H9 (cell line): ENCODE data around the gene ETV6. TPM values are rescaled to one million over a fixed set of nuclear protein-coding genes. Genes with fewer than 3 reads are reported as not detected.

Source experiments
- DNase-seq: peaks from one replicate; pipeline ENCODE4 v3.0.0-alpha.2; 2017
- H2AFZ ChIP-seq: one replicate; pipeline ENCODE4 v1.6.1; 2013; ENCODE audit warnings: mild to moderate bottlenecking, low read length, control low read depth, moderate library complexity
- H2AK5ac ChIP-seq: 2 replicates; pipeline ENCODE4 v1.6.1; 2013; ENCODE audit warnings: low read length, control low read depth, mixed read lengths; ENCODE audit not compliant: insufficient read length
- H2BK120ac ChIP-seq: one replicate; pipeline ENCODE4 v1.6.1; 2013; ENCODE audit warnings: low read depth, mild to moderate bottlenecking, low read length, control low read depth, inconsistent platforms; ENCODE audit not compliant: poor library complexity, severe bottlenecking
- H2BK12ac ChIP-seq: 2 replicates; pipeline ENCODE4 v1.6.1; 2013; ENCODE audit warnings: low read length, control low read depth, mixed read lengths, low read depth; ENCODE audit not compliant: insufficient read length
- H2BK15ac ChIP-seq: 2 replicates; pipeline ENCODE4 v1.6.1; 2013; ENCODE audit warnings: low read depth, low read length, control low read depth
- H2BK20ac ChIP-seq: one replicate; pipeline ENCODE4 v1.6.1; 2013; ENCODE audit warnings: low read depth, mild to moderate bottlenecking, low read length, control low read depth, inconsistent platforms; ENCODE audit not compliant: poor library complexity, severe bottlenecking
- H2BK5ac ChIP-seq: 2 replicates; pipeline ENCODE4 v1.6.1; 2013; ENCODE audit warnings: low read length, control low read depth, mixed read lengths; ENCODE audit not compliant: insufficient read length
- H3K14ac ChIP-seq: 2 replicates; pipeline ENCODE4 v1.6.1; 2013; ENCODE audit warnings: low read length, control low read depth; ENCODE audit not compliant: insufficient read depth
- H3K18ac ChIP-seq: 2 replicates; pipeline ENCODE4 v1.6.1; 2013; ENCODE audit warnings: low read depth, mild to moderate bottlenecking, mixed read lengths, low read length, control low read depth; ENCODE audit not compliant: insufficient read length
- H3K23ac ChIP-seq: 2 replicates; pipeline ENCODE4 v1.6.1; 2013; ENCODE audit warnings: low read length, control low read depth, mixed read lengths, low read depth; ENCODE audit not compliant: insufficient read length
- H3K23me2 ChIP-seq: 2 replicates; pipeline ENCODE4 v1.6.1; 2013; ENCODE audit warnings: low read depth, mild to moderate bottlenecking, mixed read lengths, low read length, control low read depth; ENCODE audit not compliant: insufficient read length, poor library complexity, severe bottlenecking
- H3K27ac ChIP-seq: 2 replicates; pipeline ENCODE4 v1.5.1; 2013; ENCODE audit warnings: low read length, control low read depth, mixed read lengths, low read depth; ENCODE audit not compliant: insufficient read length
- H3K27me3 ChIP-seq: 2 replicates; pipeline ENCODE4 v1.6.1; 2013; ENCODE audit warnings: low read length, control low read depth, inconsistent platforms; ENCODE audit not compliant: insufficient read depth
- H3K4ac ChIP-seq: 2 replicates; pipeline ENCODE4 v1.6.1; 2013; ENCODE audit warnings: low read depth, mild to moderate bottlenecking, control low read depth, inconsistent platforms, low read length, moderate library complexity
- H3K4me1 ChIP-seq: 2 replicates; pipeline ENCODE4 v1.6.1; 2013; ENCODE audit warnings: low read length, control low read depth, inconsistent platforms; ENCODE audit not compliant: insufficient read depth
- H3K4me2 ChIP-seq: 2 replicates; pipeline ENCODE4 v1.6.1; 2013; ENCODE audit warnings: low read length, control low read depth, mixed read lengths; ENCODE audit not compliant: insufficient read length, insufficient read depth
- H3K56ac ChIP-seq: 2 replicates; pipeline ENCODE4 v1.6.1; 2013; ENCODE audit warnings: low read depth, mild to moderate bottlenecking, mixed read lengths, low read length, control low read depth; ENCODE audit not compliant: insufficient read length
- H3K79me1 ChIP-seq: 2 replicates; pipeline ENCODE4 v1.6.1; 2013; ENCODE audit warnings: low read depth, mild to moderate bottlenecking, moderate library complexity, low read length, control low read depth, inconsistent platforms; ENCODE audit not compliant: insufficient read depth, poor library complexity, severe bottlenecking
- H3K79me2 ChIP-seq: 2 replicates; pipeline ENCODE4 v1.6.1; 2013; ENCODE audit warnings: low read length, control low read depth, inconsistent platforms; ENCODE audit not compliant: insufficient read depth
- H3K9ac ChIP-seq: 2 replicates; pipeline ENCODE4 v1.6.1; 2013; ENCODE audit warnings: low read length, control low read depth, mixed read lengths; ENCODE audit not compliant: insufficient read length; ENCODE audit errors: extremely low read depth
- H3K9me3 ChIP-seq: one replicate; pipeline ENCODE4 v1.6.1; 2013; ENCODE audit warnings: low read depth, low read length, inconsistent platforms; ENCODE audit not compliant: control insufficient read depth
- H3T11ph ChIP-seq: one replicate; pipeline ENCODE4 v1.6.1; 2013; ENCODE audit warnings: mild to moderate bottlenecking, low read length, control low read depth, inconsistent platforms
- H4K20me1 ChIP-seq: one replicate; pipeline ENCODE4 v1.6.1; 2013; ENCODE audit not compliant: control insufficient read depth, insufficient read length, insufficient read depth
- H4K5ac ChIP-seq: 2 replicates; pipeline ENCODE4 v1.6.1; 2013; ENCODE audit warnings: low read depth, mild to moderate bottlenecking, mixed read lengths, low read length, control low read depth; ENCODE audit not compliant: insufficient read length
- H4K8ac ChIP-seq: replicated peaks from 2 replicates; pipeline ENCODE4 v1.6.1; 2013; ENCODE audit warnings: low read length, control low read depth, mixed read lengths, low read depth; ENCODE audit not compliant: insufficient read length
- H4K91ac ChIP-seq: 2 replicates; pipeline ENCODE4 v1.6.1; 2013; ENCODE audit warnings: low read depth, mild to moderate bottlenecking, moderate library complexity, mixed read lengths, low read length, control low read depth; ENCODE audit not compliant: insufficient read length
- H3K27ac Mint-ChIP-seq, 3 experiments: 2 replicates in 2 of 3; 3 replicates in 1 of 3; pipeline ENCODE4 v1.8.0; 2020 to 2021; ENCODE audit warnings: mixed read lengths in 3 of 3, mild to moderate bottlenecking in 1 of 3, moderate library complexity in 1 of 3
- H3K27me3 Mint-ChIP-seq: 2 replicates; pipeline ENCODE4 v1.8.0; 2021; ENCODE audit warnings: low read depth, mild to moderate bottlenecking, moderate library complexity, mixed read lengths
- H3K36me3 Mint-ChIP-seq, 3 experiments: 2 replicates in 2 of 3; 3 replicates in 1 of 3; pipeline ENCODE4 v1.8.0; 2020 to 2021; ENCODE audit warnings: low read depth in 3 of 3, mixed read lengths in 3 of 3; ENCODE audit not compliant: insufficient read depth in 1 of 3
- H3K4me1 Mint-ChIP-seq, 2 experiments: 2 replicates each; pipeline ENCODE4 v1.8.0; 2020; ENCODE audit warnings: mixed read lengths in 2 of 2
- H3K4me3 Mint-ChIP-seq, 2 experiments: 2 replicates in 1 of 2; 3 replicates in 1 of 2; pipeline ENCODE4 v1.8.0; 2020 to 2021; ENCODE audit warnings: mild to moderate bottlenecking in 2 of 2, mixed read lengths in 2 of 2, moderate library complexity in 1 of 2
- H3K9me3 Mint-ChIP-seq, 2 experiments: 2 replicates in 1 of 2; 3 replicates in 1 of 2; pipeline ENCODE4 v1.8.0; 2020; ENCODE audit warnings: mild to moderate bottlenecking in 2 of 2, mixed read lengths in 2 of 2, moderate library complexity in 1 of 2
- CTCF ChIP-seq: fragments of 200-600 bp; sonication (generic); conservative IDR thresholded peaks from 3 replicates; pipeline ENCODE4 v1.8.0; 2021; ENCODE audit warnings: antibody characterized with exemption, mild to moderate bottlenecking
- WGBS: extraction: QIAGEN DNeasy Blood & Tissue Kit; methylation state at CpG from one replicate; pipeline ENCODE4 v1.1.7; 2013; ENCODE audit warnings: missing lambda C conversion rate, low lambda C conversion rate, mixed read lengths; ENCODE audit not compliant: insufficient read length; ENCODE audit errors: extremely low coverage; 5-methylcytosine and 5-hydroxymethylcytosine counted together
- total RNA-seq: library from RNA; stranded (reverse); gene quantifications from 2 replicates; pipeline ENCODE4 v1.2.1, GENCODE V29; 2021

Gene ETV6
- total RNA-seq, 1 experiment from 2014 or later, result 28.7 TPM

- Histone ChIP-seq H4K20me1 (no peaks in the 10 kb centered on the region), H3K56ac (no peak overlapping the region), H2AK5ac (no peak overlapping the region), H3K27me3 (no peaks in the 10 kb centered on the region), H2BK12ac (no peak overlapping the region), H2AFZ (no peak overlapping the region), H3K9me3 (no peaks in the 10 kb centered on the region), H3K14ac (no peak overlapping the region), H2BK20ac (no peak overlapping the region), H3K79me2 (no peaks in the 10 kb centered on the region), H2BK15ac (no peak overlapping the region), H4K8ac (no peak overlapping the region), H3K4ac (no peak overlapping the region), H3K23ac (no peak overlapping the region), H3K4me1 (peaks cover 2% of the 10 kb centered on the region; the same call in 1 of the 2 replicates), H3K23me2 (no peaks in the 10 kb centered on the region), H3T11ph (no peak overlapping the region), H3K4me2 (no peak overlapping the region), H3K9ac (no peak overlapping the region), H2BK120ac (no peak overlapping the region), H3K27ac (no peak overlapping the region), H3K18ac (no peak overlapping the region), H4K91ac (no peak overlapping the region), H3K79me1 (no peaks in the 10 kb centered on the region), H2BK5ac (no peak overlapping the region), H4K5ac (no peak overlapping the region)
- H3K27ac Mint-ChIP-seq, result no peak overlapping the region
- H3K36me3 Mint-ChIP-seq, result peaks cover 7 to 26% (median 12%) of the 10 kb centered on the region in 3 experiments; a peak in 6 of 7 replicates
- WGBS, result no CpG with 5 or more reads among the region's 8 CpGs
- DNase-seq, result no peak
- TF ChIP-seq CTCF, result no peak
- no peaks in the 10 kb centered on the region for H3K27me3 Mint-ChIP-seq
- H3K4me1 Mint-ChIP-seq, result peaks cover 5 to 6% of the 10 kb centered on the region in 2 experiments
- no peaks in the 10 kb centered on the region for H3K9me3 Mint-ChIP-seq
- H3K4me3 Mint-ChIP-seq, result no peak overlapping the region
Observed at GRCh38 chr12:11840366-11840765, 190.9 kb downstream of the ETV6 start.
